OCI-LY7 (cell line): Measurements from ENCODE around the gene IGFLR1. TPM values are rescaled to one million over a fixed set of nuclear protein-coding genes. Genes with fewer than 3 reads are reported as not detected.

Experiments
- BruUV-seq: library from RNA; stranded (reverse); fragments of 400-500 nt; replicated peaks from 2 replicates; lab custom pipeline; 2021; lab: Mats Ljungman, UMichigan
- CTCF ChIA-PET: fragments of 300-600 bp; sonication (Branson Sonifier 250); formaldehyde crosslinking; loops from one replicate; lab custom pipeline; 2022; ENCODE audit warnings: antibody characterized with exemption; ENCODE audit not compliant: unreplicated experiment; lab: Charles Lee
- POLR2A ChIA-PET: fragments of 300-600 bp; sonication (Branson Sonifier 250); formaldehyde crosslinking; loops from one replicate; lab custom pipeline; 2022; ENCODE audit warnings: antibody characterized with exemption; lab: Charles Lee
- DNase-seq: peaks from one replicate; pipeline ENCODE4 v3.0.0-alpha.2; 2015; ENCODE audit warnings: low spot score
- H2AFZ ChIP-seq: fragments of 200-600 bp; sonication (generic), shearing (Covaris generic); 2 replicates; pipeline ENCODE4 v1.6.1; 2014; ENCODE audit warnings: mild to moderate bottlenecking, antibody characterized with exemption, low read length, moderate library complexity
- H3K27ac ChIP-seq: fragments of 200-600 bp; sonication (generic); 2 replicates; pipeline ENCODE4 v1.5.1; 2014; ENCODE audit warnings: mixed run types, low read depth, mild to moderate bottlenecking, moderate library complexity, low read length, inconsistent platforms; ENCODE audit not compliant: poor library complexity, severe bottlenecking
- H3K36me3 ChIP-seq: fragments of 200-600 bp; sonication (generic); 2 replicates; pipeline ENCODE4 v1.6.1; 2014; ENCODE audit warnings: mild to moderate bottlenecking, antibody characterized with exemption, low read length, moderate library complexity, mixed read lengths; ENCODE audit not compliant: insufficient read depth
- H3K4me1 ChIP-seq: fragments of 200-600 bp; sonication (generic); 2 replicates; pipeline ENCODE4 v1.5.1; 2014; ENCODE audit warnings: mild to moderate bottlenecking, low read length; ENCODE audit not compliant: insufficient read depth, poor library complexity, severe bottlenecking
- H3K4me2 ChIP-seq: fragments of 200-600 bp; sonication (generic); 2 replicates; pipeline ENCODE4 v1.6.1; 2014; ENCODE audit warnings: mild to moderate bottlenecking, low read length
- H3K4me3 ChIP-seq: fragments of 200-600 bp; sonication (generic); 2 replicates; pipeline ENCODE4 v1.5.1; 2014; ENCODE audit warnings: mild to moderate bottlenecking, low read depth, low read length; ENCODE audit not compliant: poor library complexity, severe bottlenecking
- H3K79me2 ChIP-seq: fragments of 200-600 bp; sonication (generic); 2 replicates; pipeline ENCODE4 v1.6.1; 2016; ENCODE audit warnings: low read depth, mild to moderate bottlenecking, low read length, moderate library complexity, mixed read lengths; ENCODE audit not compliant: insufficient read depth
- H3K9me2 ChIP-seq: fragments of 200-600 bp; sonication (generic); 2 replicates; pipeline ENCODE4 v1.6.1; 2016; ENCODE audit warnings: mild to moderate bottlenecking, low read length, mixed read lengths; ENCODE audit not compliant: insufficient read depth
- H3K9me3 ChIP-seq: fragments of 200-600 bp; sonication (generic); 2 replicates; pipeline ENCODE4 v1.6.1; 2014; ENCODE audit warnings: mild to moderate bottlenecking, mixed run types, low read length, mixed read lengths
- H4K20me1 ChIP-seq: fragments of 200-600 bp; sonication (generic); 2 replicates; pipeline ENCODE4 v1.6.1; 2014; ENCODE audit warnings: mild to moderate bottlenecking, antibody characterized with exemption, low read length, moderate library complexity, mixed read lengths; ENCODE audit not compliant: insufficient read depth
- CTCF ChIP-seq: fragments of 200-600 bp; sonication (generic); conservative IDR thresholded peaks from 2 replicates; pipeline ENCODE4 v1.5.1; 2014; ENCODE audit warnings: mild to moderate bottlenecking, antibody characterized with exemption, low read length, moderate library complexity, mixed read lengths
- EZH2phosphoT487 ChIP-seq: fragments of 200-600 bp; sonication (generic); IDR thresholded peaks from 2 replicates; pipeline ENCODE4 v1.6.1; 2018; ENCODE audit warnings: low read depth, borderline replicate concordance, mild to moderate bottlenecking, mixed run types, antibody characterized with exemption, low read length, moderate library complexity, mixed read lengths
- intact Hi-C: fragments of 100-400 bp; cut with micrococcal nuclease; formaldehyde crosslinking; loops from one replicate; pipeline ENCODE4 v1.10.0; 2022; ENCODE audit not compliant: unreplicated experiment
- total RNA-seq, 2 experiments: library from RNA; depleted of rRNA in 1 of 2; stranded (reverse); fragments of >200 nt in 1 of 2; shearing (Covaris generic) in 1 of 2; gene quantifications; 2 replicates each; pipeline ENCODE4 v1.2.3, GENCODE V29; 2014 to 2022

The IGFLR1 gene
- total RNA-seq, 2 experiments from 2014 or later, result 8.5 to 18.3 TPM

- no peak for DNase-seq
- H3K4me1 ChIP-seq, result peaks cover 19% of the 10 kb centered on the region
- H3K36me3 ChIP-seq, result peaks cover 5% of the 10 kb centered on the region; the same call in 1 of the 2 replicates
- H3K9me2 ChIP-seq, result no peaks in the 10 kb centered on the region
- H3K27ac ChIP-seq, result no peak overlapping the region
- no TSS peak for BruUV-seq
- CTCF ChIA-PET, result interaction anchor here (0.5 kb wide), 1 partner anchor 82 kb away, joined by 5 read pairs; no protein-coding TSS in a partner anchor
- no peaks in the 10 kb centered on the region for H3K9me3 ChIP-seq
- intact Hi-C loops, result no loop called here
- no peaks in the 10 kb centered on the region for H4K20me1 ChIP-seq
- TF ChIP-seq EZH2phosphoT487, result no peak
- no peak for TF ChIP-seq CTCF
- H2AFZ ChIP-seq, result no peak overlapping the region
- peak overlapping the region; percentile 79 for H3K4me2 ChIP-seq
- H3K79me2 ChIP-seq, result no peaks in the 10 kb centered on the region
- POLR2A ChIA-PET, result no interaction called here
- H3K4me3 ChIP-seq, result no peak overlapping the region
Measured at GRCh38 chr19:35777086-35777841, 35.0 kb upstream of the IGFLR1 start.

- no peak for TF ChIP-seq EZH2phosphoT487
- no peak for TF ChIP-seq CTCF
- CTCF ChIA-PET, result interaction anchor here (0.6 kb wide), 1 partner anchor 9 kb away, joined by 7 read pairs; no protein-coding TSS in a partner anchor
Measured at GRCh38 chr19:35776102-35776788, 34.0 kb upstream of the IGFLR1 start.

More at GRCh38 chr19:35776102-35776788, 34.0 kb upstream of the IGFLR1 start:
- Histone ChIP-seq H3K4me1 (peaks cover 19% of the 10 kb centered on the region), H3K9me3 (no peaks in the 10 kb centered on the region), H3K4me2 (peak overlapping the region; percentile 79), H2AFZ (no peak overlapping the region; the same call in 1 of the 2 replicates), H3K79me2 (no peaks in the 10 kb centered on the region), H3K4me3 (peak overlapping the region; percentile 80), H4K20me1 (no peaks in the 10 kb centered on the region), H3K9me2 (no peaks in the 10 kb centered on the region), H3K36me3 (peaks cover 2% of the 10 kb centered on the region; the same call in 1 of the 2 replicates), H3K27ac (peak overlapping the region; percentile 29)
- POLR2A ChIA-PET, result interaction anchor here (0.5 kb wide), 1 partner anchor 33 kb away, joined by 9 read pairs; no protein-coding TSS in a partner anchor
- BruUV-seq, result TSS peak; percentile 52
- no peak for DNase-seq
- intact Hi-C loops, result no loop called here
